Measurements from ENCODE around the gene SAT2. TPM values are rescaled to one million over a fixed set of nuclear protein-coding genes. Genes with fewer than 3 reads are reported as not detected.

The SAT2 gene
- total RNA-seq, 1 experiment from 2014 or later = 54.9 TPM

DNA sequence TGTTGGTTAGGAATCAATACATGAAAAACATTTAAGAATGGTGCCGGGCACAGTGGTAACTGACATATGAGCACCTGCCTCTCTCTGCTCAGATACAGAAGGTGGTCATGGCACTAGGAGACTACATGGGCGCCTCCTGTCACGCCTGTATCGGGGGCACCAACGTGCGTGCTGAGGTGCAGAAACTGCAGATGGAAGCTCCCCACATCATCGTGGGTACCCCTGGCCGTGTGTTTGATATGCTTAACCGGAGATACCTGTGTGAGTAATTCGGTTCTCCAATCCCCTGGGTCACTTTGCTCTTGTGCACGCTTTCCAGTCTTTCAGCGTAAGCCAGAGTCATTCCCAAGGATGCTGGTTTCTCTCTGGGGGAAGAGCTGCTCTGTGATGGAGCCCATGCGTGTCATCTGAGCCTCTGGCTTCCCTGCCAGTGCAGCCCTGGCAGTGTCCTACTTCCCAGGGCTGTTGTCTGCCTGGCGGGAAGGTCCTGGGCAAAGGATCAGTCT lies 51.1 kb downstream of the SAT2 start:
- Histone ChIP-seq H3K27ac (ENCODE audit: low read depth, low read length) (no peak overlapping the region), H3K9ac (ENCODE audit: low read length) (peak overlapping the region; percentile 19; the same call in 1 of the 2 replicates), H3K27me3 (ENCODE audit: insufficient read depth, low read length) (no peaks in the 10 kb centered on the region), H4K20me1 (ENCODE audit: insufficient read depth) (peaks cover 35% of the 10 kb centered on the region; the same call in 1 of the 2 replicates), H3K4me1 (ENCODE audit: control insufficient read depth in 1 of 2, insufficient read depth in 2 of 2, low read length in 2 of 2) (peaks cover 3 to 76% of the 10 kb centered on the region in 2 experiments; a peak in 3 of 4 replicates), H3K9me2 (ENCODE audit: insufficient read depth) (no peaks in the 10 kb centered on the region), H3K9me3 (ENCODE audit: control insufficient read depth in 1 of 2, insufficient read depth in 1 of 2, low read depth in 1 of 2, low read length in 2 of 2) (no peaks in the 10 kb centered on the region), H3K4me3 (replicated peaks in 1 of 2; ENCODE audit: low read depth in 1 of 2, low read length in 2 of 2) (no peak overlapping the region), H2AFZ (ENCODE audit: low read depth, low read length, poor library complexity, severe bottlenecking) (no peak overlapping the region), H3K79me2 (ENCODE audit: insufficient read depth, low read length) (peaks cover 67% of the 10 kb centered on the region), H3K4me2 (ENCODE audit: low read length) (no peak overlapping the region), H3K36me3 (ENCODE audit: control insufficient read depth in 1 of 2, insufficient read depth in 2 of 2, low read length in 2 of 2) (peaks cover 33 to 55% of the 10 kb centered on the region in 2 experiments)
- no TSS peak for BruUV-seq (replicated peaks)
- DNase-seq (ENCODE audit: low read depth, low spot score) (no peak), ATAC-seq (no peak)
- CTCF ChIA-PET = no interaction called here
- intact Hi-C loops (cut with micrococcal nuclease) = no loop called here
- POLR2A ChIA-PET = no interaction called here
- RAD21 ChIA-PET (ENCODE audit: low non-redundant PET in 1 of 2, low total read pairs in 2 of 2, uncharacterized antibody in 2 of 2, unreplicated experiment in 2 of 2) = no interaction called here
- TF ChIP-seq ZNF274 (IDR thresholded peaks at IDR 0.05; ENCODE audit: low read depth, low read length) = no peak
- peak; percentile 11; the same call in 1 of the 2 replicates for TF ChIP-seq POLR2AphosphoS5 (IDR thresholded peaks at IDR 0.05; ENCODE audit: low read depth, low read length)

Other genes starting within 250 kb of the SAT2 start
- 16.8 TPM for gene TNK1, start 246.7 kb downstream of the SAT2 start, total RNA-seq (2021; ENCODE audit: unreplicated experiment)
- 43.8 TPM for gene PLSCR3, start 233.3 kb downstream of the SAT2 start, total RNA-seq (2021; ENCODE audit: unreplicated experiment)
- 110 TPM for gene TMEM256, start 223.7 kb downstream of the SAT2 start, total RNA-seq (2021; ENCODE audit: unreplicated experiment)
- 60.5 TPM for gene NLGN2, start 220.0 kb downstream of the SAT2 start, total RNA-seq (2021; ENCODE audit: unreplicated experiment)
- 0.32 TPM for gene SPEM1, start 207.5 kb downstream of the SAT2 start, total RNA-seq (2021; ENCODE audit: unreplicated experiment)
- gene SPEM2, start 202.2 kb downstream of the SAT2 start, total RNA-seq (2021; ENCODE audit: unreplicated experiment) = not detected
- gene SPEM3, start 199.0 kb downstream of the SAT2 start, total RNA-seq (2021; ENCODE audit: unreplicated experiment) = not detected
- gene TMEM102, start 192.4 kb downstream of the SAT2 start, total RNA-seq (2021; ENCODE audit: unreplicated experiment) = 16.4 TPM
- 6.1 TPM for gene FGF11, start 188.3 kb downstream of the SAT2 start, total RNA-seq (2021; ENCODE audit: unreplicated experiment)
- 10.4 TPM for gene CHRNB1, start 182.8 kb downstream of the SAT2 start, total RNA-seq (2021; ENCODE audit: unreplicated experiment)
- 17.1 TPM for gene ZBTB4, start 148.2 kb downstream of the SAT2 start, total RNA-seq (2021; ENCODE audit: unreplicated experiment)
- gene SLC35G6, start 146.4 kb downstream of the SAT2 start, total RNA-seq (2021; ENCODE audit: unreplicated experiment) = not detected
- gene POLR2A, start 143.5 kb downstream of the SAT2 start, total RNA-seq (2021; ENCODE audit: unreplicated experiment) = 205 TPM
- gene TNFSF12, start 78.8 kb downstream of the SAT2 start, total RNA-seq (2021; ENCODE audit: unreplicated experiment) = 12.3 TPM
- 0.71 TPM for gene TNFSF13, start 69.1 kb downstream of the SAT2 start, total RNA-seq (2021; ENCODE audit: unreplicated experiment)
- gene SENP3, start 65.9 kb downstream of the SAT2 start, total RNA-seq (2021; ENCODE audit: unreplicated experiment) = 73.8 TPM
- 7.0 TPM for gene CD68, start 48.2 kb downstream of the SAT2 start, total RNA-seq (2021; ENCODE audit: unreplicated experiment)
- 50.9 TPM for gene MPDU1, start 44.0 kb downstream of the SAT2 start, total RNA-seq (2021; ENCODE audit: unreplicated experiment)
- gene SOX15, start 37.7 kb downstream of the SAT2 start, total RNA-seq (2021; ENCODE audit: unreplicated experiment) = 0.69 TPM
- 49.7 TPM for gene FXR2, start 12.9 kb downstream of the SAT2 start, total RNA-seq (2021; ENCODE audit: unreplicated experiment)
- gene SHBG, start 2.3 kb upstream of the SAT2 start, total RNA-seq (2021; ENCODE audit: unreplicated experiment) = not detected
- gene ATP1B2, start 23.1 kb upstream of the SAT2 start, total RNA-seq (2021; ENCODE audit: unreplicated experiment) = not detected
- 110 TPM for gene TP53, start 59.7 kb upstream of the SAT2 start, total RNA-seq (2021; ENCODE audit: unreplicated experiment)
- 28.8 TPM for gene WRAP53, start 60.7 kb upstream of the SAT2 start, total RNA-seq (2021; ENCODE audit: unreplicated experiment)
- 0.07 TPM for gene EFNB3, start 77.4 kb upstream of the SAT2 start, total RNA-seq (2021; ENCODE audit: unreplicated experiment)
- gene DNAH2, start 89.9 kb upstream of the SAT2 start, total RNA-seq (2021; ENCODE audit: unreplicated experiment) = 2.0 TPM
- gene KDM6B, start 206.4 kb upstream of the SAT2 start, total RNA-seq (2021; ENCODE audit: unreplicated experiment) = 42.1 TPM
- gene TMEM88, start 227.2 kb upstream of the SAT2 start, total RNA-seq (2021; ENCODE audit: unreplicated experiment) = 2.8 TPM
- gene NAA38, start 229.7 kb upstream of the SAT2 start, total RNA-seq (2021; ENCODE audit: unreplicated experiment) = 103 TPM
- gene CYB5D1, start 230.2 kb upstream of the SAT2 start, total RNA-seq (2021; ENCODE audit: unreplicated experiment) = 21.5 TPM

Data from HCT116 (cell line).